ENCODE measurements around the gene UNC5B. TPM values are rescaled to one million over a fixed set of nuclear protein-coding genes. Genes with fewer than 3 reads are reported as not detected.

Gene UNC5B
- total RNA-seq, 1 experiment from 2014 or later: 9.9 TPM

DNA sequence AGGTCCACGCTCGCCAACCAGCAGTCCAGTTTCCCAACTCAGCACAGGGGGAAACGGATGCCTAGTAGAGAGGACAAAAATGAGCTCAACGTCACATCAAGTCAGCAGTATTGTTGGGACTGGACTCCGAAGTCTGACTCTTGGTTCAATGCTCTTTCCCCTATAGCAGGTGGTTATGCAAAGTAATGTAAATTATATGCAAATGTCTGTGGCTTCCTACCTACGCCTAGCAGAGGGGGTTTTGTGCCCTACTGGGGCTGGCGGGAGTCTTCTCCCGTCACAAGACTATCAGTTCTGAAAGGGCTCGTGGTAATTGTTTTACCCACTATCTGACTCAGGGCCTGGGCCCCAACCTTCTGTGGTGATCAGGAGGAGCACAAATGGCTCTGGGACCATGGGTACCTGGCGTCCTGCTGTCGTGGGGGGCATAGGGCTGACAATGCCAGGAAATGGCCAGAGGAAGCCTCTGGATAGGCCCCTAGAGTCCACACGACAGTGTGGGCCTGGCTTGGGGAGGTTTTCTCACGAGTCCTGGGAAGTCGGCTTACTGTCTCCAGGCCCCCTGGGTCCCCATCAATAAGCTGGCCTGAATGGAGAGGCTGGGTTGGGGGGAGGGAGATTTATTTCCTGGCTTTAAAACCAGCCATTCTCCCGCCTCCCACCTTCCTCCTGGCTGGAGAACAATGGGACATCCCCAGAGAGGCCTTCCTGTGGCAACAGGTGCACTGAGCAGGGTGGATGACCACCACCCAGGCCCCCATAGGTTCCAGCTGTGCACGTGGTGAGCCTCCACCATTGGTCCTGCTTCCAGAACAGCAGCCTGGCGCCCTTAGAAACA lies 41.8 kb downstream of the UNC5B start:
- no peak for DNase-seq (ENCODE audit: low spot score)
- no peaks in the 10 kb centered on the region for H3K36me3 ChIP-seq (ENCODE audit: insufficient read depth, low read length, poor library complexity, severe bottlenecking)
- TF ChIP-seq, protein P1, sequence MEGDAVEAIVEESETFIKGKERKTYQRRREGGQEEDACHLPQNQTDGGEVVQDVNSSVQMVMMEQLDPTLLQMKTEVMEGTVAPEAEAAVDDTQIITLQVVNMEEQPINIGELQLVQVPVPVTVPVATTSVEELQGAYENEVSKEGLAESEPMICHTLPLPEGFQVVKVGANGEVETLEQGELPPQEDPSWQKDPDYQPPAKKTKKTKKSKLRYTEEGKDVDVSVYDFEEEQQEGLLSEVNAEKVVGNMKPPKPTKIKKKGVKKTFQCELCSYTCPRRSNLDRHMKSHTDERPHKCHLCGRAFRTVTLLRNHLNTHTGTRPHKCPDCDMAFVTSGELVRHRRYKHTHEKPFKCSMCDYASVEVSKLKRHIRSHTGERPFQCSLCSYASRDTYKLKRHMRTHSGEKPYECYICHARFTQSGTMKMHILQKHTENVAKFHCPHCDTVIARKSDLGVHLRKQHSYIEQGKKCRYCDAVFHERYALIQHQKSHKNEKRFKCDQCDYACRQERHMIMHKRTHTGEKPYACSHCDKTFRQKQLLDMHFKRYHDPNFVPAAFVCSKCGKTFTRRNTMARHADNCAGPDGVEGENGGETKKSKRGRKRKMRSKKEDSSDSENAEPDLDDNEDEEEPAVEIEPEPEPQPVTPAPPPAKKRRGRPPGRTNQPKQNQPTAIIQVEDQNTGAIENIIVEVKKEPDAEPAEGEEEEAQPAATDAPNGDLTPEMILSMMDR (conservative IDR thresholded peaks at IDR 0.05; ENCODE audit: low read depth, low read length): no peak
- TF ChIP-seq EZH2 (IDR thresholded peaks at IDR 0.05; ENCODE audit: borderline replicate concordance, low read depth, low read length, poor library complexity, severe bottlenecking): no peak
- no peaks in the 10 kb centered on the region for H3K9me3 ChIP-seq (ENCODE audit: low read depth, low read length, poor library complexity, severe bottlenecking)
- ChIA-PET POLR2A (ENCODE audit: low non-redundant PET) (no interaction called here), CTCF (no interaction called here)
- no peak overlapping the region for H3K4me3 ChIP-seq (ENCODE audit: low read depth, low read length, poor library complexity, severe bottlenecking)
- intact Hi-C loops (cut with micrococcal nuclease; ENCODE audit: unreplicated experiment): no loop called here
- H3K27me3 ChIP-seq (replicated peaks; ENCODE audit: insufficient read depth, low read depth, low read length, poor library complexity): no peaks in the 10 kb centered on the region
- peak overlapping the region; percentile 35 for H3K27ac ChIP-seq (ENCODE audit: low read depth, low read length, poor library complexity, severe bottlenecking)
- peaks cover 16% of the 10 kb centered on the region for H3K4me1 ChIP-seq (ENCODE audit: insufficient read depth, low read length, poor library complexity, severe bottlenecking)
- BruUV-seq (replicated peaks): no TSS peak

DNA sequence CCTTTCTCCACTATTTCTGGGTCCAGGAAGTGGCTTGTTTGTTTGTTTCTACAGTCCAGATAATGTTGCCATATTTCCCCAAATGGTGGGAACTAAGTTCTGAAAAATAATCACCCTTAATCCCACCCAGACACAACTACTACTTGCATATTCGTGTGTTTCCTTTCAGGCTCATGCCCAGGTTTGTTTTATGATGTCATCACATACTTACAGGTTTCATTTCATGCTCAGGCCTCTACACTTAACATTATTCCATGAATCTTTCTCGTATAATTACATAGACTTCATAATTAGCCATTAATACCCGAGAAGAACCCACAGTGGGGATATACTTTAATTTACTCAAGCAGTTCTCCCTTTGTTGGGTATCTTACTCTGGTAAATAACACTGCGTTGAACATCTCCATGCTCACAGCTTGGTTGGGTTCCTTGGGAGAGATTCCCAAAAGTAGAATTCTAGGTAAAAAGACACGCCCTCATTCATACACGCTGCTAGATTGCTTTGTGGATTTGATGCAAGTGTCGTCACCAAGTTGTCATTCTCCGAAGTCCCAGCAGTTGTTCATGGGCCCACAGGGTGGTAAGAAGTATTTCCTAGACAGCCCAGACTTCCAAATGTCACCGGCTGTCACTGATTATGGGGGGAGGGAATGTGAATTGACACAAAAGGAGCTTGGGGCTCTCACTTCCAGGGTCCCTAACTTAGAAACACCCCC lies 42.6 kb downstream of the UNC5B start:
- DNase-seq (ENCODE audit: low spot score): no peak
- H3K4me1 ChIP-seq (ENCODE audit: insufficient read depth, low read length, poor library complexity, severe bottlenecking): peaks cover 17% of the 10 kb centered on the region
- TF ChIP-seq EZH2 (IDR thresholded peaks at IDR 0.05; ENCODE audit: borderline replicate concordance, low read depth, low read length, poor library complexity, severe bottlenecking): no peak
- TF ChIP-seq, protein P1 (conservative IDR thresholded peaks at IDR 0.05; ENCODE audit: low read depth, low read length): no peak
- ChIA-PET POLR2A (ENCODE audit: low non-redundant PET) (no interaction called here), CTCF (no interaction called here)
- H3K36me3 ChIP-seq (ENCODE audit: insufficient read depth, low read length, poor library complexity, severe bottlenecking): no peaks in the 10 kb centered on the region
- no TSS peak for BruUV-seq (replicated peaks)
- H3K4me3 ChIP-seq (ENCODE audit: low read depth, low read length, poor library complexity, severe bottlenecking): no peak overlapping the region
- no peaks in the 10 kb centered on the region for H3K9me3 ChIP-seq (ENCODE audit: low read depth, low read length, poor library complexity, severe bottlenecking)
- H3K27ac ChIP-seq (ENCODE audit: low read depth, low read length, poor library complexity, severe bottlenecking): no peak overlapping the region
- H3K27me3 ChIP-seq (replicated peaks; ENCODE audit: insufficient read depth, low read depth, low read length, poor library complexity): no peaks in the 10 kb centered on the region
- intact Hi-C loops (cut with micrococcal nuclease; ENCODE audit: unreplicated experiment): no loop called here

DNA sequence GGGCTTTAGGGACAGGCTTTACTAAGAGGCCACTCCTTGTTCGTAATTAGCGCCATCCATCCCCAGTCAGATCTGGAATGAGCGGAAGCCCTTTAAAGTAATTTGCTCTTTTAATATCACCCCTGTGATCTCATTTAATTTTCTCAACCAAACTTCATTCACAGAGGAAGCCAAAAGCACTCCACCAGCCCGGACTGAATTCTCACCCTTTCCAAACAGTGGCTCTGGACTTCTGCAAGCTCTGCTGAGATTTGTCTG lies 43.1 kb downstream of the UNC5B start:
- Histone ChIP-seq H3K36me3 (ENCODE audit: insufficient read depth, low read length, poor library complexity, severe bottlenecking) (no peaks in the 10 kb centered on the region), H3K4me3 (ENCODE audit: low read depth, low read length, poor library complexity, severe bottlenecking) (no peak overlapping the region), H3K27ac (ENCODE audit: low read depth, low read length, poor library complexity, severe bottlenecking) (peak overlapping the region; percentile 16), H3K4me1 (ENCODE audit: insufficient read depth, low read length, poor library complexity, severe bottlenecking) (peaks cover 17% of the 10 kb centered on the region), H3K27me3 (replicated peaks; ENCODE audit: insufficient read depth, low read depth, low read length, poor library complexity) (no peaks in the 10 kb centered on the region), H3K9me3 (ENCODE audit: low read depth, low read length, poor library complexity, severe bottlenecking) (no peaks in the 10 kb centered on the region)
- CTCF ChIA-PET: no interaction called here
- no peak for TF ChIP-seq EZH2 (IDR thresholded peaks at IDR 0.05; ENCODE audit: borderline replicate concordance, low read depth, low read length, poor library complexity, severe bottlenecking)
- TF ChIP-seq, protein P1 (conservative IDR thresholded peaks at IDR 0.05; ENCODE audit: low read depth, low read length): no peak
- no TSS peak for BruUV-seq (replicated peaks)
- intact Hi-C loops (cut with micrococcal nuclease; ENCODE audit: unreplicated experiment): no loop called here
- POLR2A ChIA-PET (ENCODE audit: low non-redundant PET): no interaction called here
- no peak for DNase-seq (ENCODE audit: low spot score)

Data from A673 (cell line).